ENCODE measurements around the gene FHL2.

The FHL2 gene

DNA sequence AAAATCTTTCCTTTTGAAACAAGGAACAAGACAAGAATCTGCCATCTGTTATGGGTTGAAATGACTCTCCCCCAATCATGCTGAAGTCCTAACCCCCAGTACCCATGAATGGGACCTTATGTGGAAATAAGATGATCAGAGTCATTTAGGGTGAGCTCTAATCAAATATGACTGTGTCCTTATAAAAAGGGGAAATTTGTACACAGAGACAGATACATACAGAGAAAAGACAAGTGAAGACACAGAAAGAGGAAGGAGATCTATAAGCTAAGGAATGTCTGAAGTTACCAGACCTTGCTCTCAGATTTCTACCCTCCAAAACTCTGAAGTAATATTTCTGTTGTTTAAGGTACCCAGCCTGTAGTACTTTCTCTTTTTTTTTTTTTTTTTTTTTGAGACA is 85.0 kb downstream of the FHL2 start:
- DNase-seq (ENCODE audit: low spot score): no peak

Data from AG20443 (cell line).